Stimulated activated CD4-positive, alpha-beta T cell treated with anti-CD3 and anti-CD28 coated beads, Interleukin-12 subunit alpha, Interleukin-12 subunit beta, amount 100 ng/mL, for 4 hours (primary cell): ENCODE data around the gene OR52E6.

Experiments used
- DNase-seq: peaks from one replicate; pipeline ENCODE4 v3.0.0-alpha.2; 2020

OR52E6 gene

GRCh38 chr11:5841797-5842196, at the start of gene OR52E6:
Gene OR52E6 (minus strand): TSS chr11:5841897. CDS start chr11:5841897, 0 bp downstream.
- DNase-seq, result no peak

DNA sequence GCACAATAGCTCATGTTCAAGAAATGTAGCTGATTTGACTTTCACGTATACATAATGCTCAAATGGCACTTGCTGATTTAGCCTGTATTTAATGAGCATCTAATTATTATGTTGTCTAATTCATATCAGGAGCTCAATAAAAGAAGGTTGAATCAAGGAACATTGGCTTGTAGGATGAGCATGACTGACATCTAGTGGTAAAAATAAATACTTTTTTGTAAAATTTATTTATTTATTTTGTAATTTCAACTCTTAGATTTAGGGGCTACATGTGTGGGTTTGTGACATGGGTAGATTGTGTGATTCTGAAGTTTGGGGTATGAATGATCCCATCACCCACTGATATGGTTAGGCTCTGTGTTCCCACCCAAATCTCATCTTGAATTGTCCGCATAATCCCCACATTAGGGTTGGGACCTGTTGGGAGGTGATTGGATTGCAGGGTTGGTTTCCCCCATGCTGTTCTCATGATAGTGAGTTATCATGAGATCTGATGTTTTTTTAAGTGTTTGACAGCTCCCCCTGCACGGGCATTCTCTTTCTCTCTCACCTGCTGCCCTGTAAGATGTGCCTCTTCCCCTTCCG, 49.6 kb upstream of the OR52E6 start:
- DNase-seq, result no peak

- DNase-seq, result no peak
Measured at GRCh38 chr11:5887661-5888060, 46.0 kb upstream of the OR52E6 start.

DNA sequence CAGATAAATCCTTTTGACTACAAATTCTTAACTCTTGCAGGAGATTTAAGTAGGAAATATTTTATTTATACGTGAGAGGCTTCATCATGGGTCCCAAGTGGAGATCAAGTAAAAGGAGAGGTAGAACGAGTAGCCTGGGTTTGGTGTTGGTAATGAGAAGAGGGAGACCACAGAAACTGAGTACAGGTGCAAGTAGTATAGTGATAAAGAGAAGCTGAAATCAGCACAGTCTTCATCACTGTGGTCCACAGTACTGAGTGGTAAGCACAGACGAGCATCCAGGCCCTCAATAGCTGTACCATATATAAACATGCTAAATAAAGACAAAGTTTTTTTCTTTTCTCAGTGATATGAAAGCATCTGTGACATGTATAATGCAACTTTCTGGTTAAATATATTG, 45.5 kb upstream of the OR52E6 start:
- no peak for DNase-seq

DNA sequence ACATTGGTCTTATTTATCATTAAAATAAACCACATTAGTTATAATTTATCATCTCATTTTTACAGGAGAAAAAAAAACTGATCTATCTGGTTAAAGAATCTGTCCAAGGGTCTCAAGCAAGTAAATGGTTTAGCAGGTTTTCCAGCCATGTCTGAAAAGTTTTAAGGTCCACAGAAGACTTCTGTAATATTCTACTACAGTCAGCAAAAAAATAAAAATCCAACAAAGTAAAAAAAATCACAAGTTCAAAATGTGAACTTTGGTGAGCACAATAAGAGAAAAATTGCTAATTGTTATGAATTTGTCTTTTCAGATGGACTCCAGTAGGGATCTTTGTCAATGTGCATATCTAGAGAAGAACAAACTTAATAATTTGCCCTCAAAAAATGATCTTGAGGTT, 40.1 kb upstream of the OR52E6 start:
- DNase-seq, result no peak

- no peak for DNase-seq
Measured at GRCh38 chr11:5880329-5880728, 38.6 kb upstream of the OR52E6 start, which contains the start of gene OR52E4. Gene OR52E4 (plus strand): TSS chr11:5880629. CDS start chr11:5884293, 3,664 bp downstream.

- no peak for DNase-seq
Measured at GRCh38 chr11:5878564-5878963, 36.9 kb upstream of the OR52E6 start.

DNA sequence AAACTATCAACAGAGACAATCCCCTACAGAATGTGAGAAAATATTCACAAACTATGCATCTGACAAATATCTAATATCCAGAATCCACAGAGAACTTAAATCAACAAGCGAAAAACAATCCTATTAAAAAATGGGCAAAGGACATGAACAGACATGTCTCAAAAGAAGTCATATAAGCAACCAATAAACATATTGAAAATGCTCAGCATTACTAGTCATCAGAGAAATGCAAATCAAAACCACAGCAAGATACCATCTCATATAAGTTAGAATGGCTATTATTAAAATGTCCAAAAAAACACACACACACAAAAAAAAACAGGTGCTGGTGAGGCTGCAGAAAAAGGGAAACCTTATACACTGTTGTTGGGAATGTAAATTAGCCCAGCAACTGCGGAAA, 24.1 kb upstream of the OR52E6 start:
- no peak for DNase-seq

GRCh38 chr11:5857590-5857989, 15.9 kb upstream of the OR52E6 start, which contains the start of gene OR52E8:
Gene OR52E8 (minus strand): TSS chr11:5857690. CDS start chr11:5857690, 0 bp downstream.
- DNase-seq, result no peak

DNA sequence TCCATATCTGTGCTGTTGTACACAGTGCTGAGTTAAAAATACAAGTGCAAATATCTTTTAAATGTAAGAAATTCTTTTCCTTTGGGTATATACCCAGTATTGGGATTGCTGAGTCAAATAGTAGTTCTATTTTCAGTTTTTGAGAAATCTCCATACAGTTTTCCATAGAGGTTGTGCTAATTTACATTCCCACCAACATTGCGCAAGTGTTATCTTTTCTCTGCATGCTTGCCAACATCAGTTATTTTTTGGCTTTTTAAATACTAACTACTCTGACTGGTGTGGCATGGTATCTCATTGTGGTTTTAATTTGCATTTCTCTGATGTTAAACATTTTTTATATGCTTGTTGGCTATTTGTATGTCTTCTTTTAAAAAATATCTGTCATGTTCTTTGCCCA, 9.3 kb upstream of the OR52E6 start:
- DNase-seq, result no peak

DNA sequence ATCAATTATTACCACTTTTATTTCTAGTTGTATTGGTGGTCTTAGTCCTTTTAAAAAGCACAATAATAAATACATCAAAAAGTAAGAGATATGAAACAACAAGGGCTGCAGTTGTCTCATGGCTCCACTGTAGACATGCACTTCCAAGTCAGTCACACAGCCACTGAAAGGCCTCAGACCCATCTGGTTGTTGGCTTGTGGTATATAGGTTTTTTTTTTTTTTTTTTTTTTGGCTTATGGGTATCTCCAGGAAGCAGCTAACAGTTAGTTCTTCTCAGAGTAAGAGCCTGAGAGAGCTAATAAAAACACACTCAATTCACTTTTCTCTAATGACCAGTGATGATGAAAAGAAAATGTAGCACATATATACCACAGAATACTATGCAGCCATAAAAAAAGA, 6.0 kb upstream of the OR52E6 start:
- no peak for DNase-seq

DNA sequence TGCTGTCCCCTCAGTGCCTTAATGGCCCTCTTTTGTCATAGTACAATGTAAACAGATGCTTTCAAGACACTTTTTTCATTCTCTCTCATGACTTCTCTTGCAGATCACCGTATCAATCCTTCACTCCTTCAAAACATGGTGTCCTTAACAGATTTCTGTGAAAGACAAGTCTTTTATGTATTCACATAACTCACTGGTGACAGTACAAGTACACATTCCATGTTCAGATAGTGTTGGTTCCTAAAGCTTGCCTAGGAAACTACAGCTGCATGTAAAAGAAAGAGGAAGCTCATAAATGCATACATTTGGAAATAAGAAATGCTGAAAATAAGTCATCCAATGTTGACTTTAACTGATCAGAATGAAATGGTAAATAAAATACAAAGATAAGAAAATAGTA, 5.0 kb upstream of the OR52E6 start:
- no peak for DNase-seq

DNA sequence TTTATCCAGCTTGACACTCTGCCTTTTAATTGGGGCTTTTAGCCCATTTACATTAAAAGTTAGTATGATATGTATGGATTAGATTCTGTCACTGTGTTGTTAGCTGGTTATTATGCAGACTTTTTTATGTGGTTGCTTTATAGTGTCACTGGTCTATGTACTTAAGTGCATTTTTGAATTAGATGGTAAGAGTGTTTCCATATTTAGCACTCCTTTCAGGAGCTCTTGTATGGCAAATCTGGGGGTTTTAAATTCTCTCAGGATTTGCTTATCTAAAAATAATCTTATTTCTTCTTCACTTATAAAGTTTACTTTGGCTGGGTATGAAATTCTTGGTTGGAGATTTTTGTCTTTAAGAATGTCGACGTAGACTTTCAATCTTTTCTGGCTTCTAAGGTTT, 4.0 kb downstream of the OR52E6 start:
- DNase-seq, result no peak

DNA sequence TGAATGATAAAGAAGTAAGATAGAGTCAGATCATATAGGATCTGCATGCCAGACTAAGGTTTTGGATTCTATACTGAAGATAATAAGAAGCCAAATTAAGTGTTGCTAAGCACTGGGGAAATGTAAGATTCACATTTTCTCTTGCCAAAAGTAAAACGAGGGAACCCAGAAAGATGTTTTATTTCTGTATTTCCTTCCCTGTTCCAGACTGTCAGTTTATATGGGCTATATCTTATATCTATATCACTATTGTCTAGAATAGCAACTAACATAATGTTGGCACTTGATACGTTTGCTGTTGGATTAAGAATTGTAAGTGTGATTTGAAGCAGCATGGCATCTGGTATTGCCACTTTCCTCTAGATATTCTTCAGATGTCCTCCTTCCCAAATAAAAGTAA, 8.3 kb downstream of the OR52E6 start:
- no peak for DNase-seq

- DNase-seq, result no peak
Measured at GRCh38 chr11:5831196-5831829, 10.4 kb downstream of the OR52E6 start.

- no peak for DNase-seq
Measured at GRCh38 chr11:5818245-5818886, 23.3 kb downstream of the OR52E6 start.

DNA sequence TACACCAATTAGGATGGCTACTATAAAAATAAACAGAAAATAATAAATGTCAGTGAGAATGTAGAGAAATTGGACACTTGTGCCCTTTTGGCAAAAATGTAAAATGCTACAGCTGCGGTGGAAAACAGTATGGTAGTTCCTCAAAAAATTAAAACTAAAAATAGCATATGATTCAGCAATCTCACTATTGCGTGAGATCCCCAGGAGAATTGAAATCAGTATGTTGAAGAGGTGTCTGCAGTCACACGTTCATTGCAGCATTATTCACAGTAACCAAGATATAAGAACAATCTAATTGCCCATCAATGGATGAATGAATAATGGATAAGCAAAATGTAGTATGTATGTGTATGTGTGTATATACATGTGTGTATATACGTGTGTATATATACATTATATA, 26.2 kb downstream of the OR52E6 start:
- no peak for DNase-seq

DNA sequence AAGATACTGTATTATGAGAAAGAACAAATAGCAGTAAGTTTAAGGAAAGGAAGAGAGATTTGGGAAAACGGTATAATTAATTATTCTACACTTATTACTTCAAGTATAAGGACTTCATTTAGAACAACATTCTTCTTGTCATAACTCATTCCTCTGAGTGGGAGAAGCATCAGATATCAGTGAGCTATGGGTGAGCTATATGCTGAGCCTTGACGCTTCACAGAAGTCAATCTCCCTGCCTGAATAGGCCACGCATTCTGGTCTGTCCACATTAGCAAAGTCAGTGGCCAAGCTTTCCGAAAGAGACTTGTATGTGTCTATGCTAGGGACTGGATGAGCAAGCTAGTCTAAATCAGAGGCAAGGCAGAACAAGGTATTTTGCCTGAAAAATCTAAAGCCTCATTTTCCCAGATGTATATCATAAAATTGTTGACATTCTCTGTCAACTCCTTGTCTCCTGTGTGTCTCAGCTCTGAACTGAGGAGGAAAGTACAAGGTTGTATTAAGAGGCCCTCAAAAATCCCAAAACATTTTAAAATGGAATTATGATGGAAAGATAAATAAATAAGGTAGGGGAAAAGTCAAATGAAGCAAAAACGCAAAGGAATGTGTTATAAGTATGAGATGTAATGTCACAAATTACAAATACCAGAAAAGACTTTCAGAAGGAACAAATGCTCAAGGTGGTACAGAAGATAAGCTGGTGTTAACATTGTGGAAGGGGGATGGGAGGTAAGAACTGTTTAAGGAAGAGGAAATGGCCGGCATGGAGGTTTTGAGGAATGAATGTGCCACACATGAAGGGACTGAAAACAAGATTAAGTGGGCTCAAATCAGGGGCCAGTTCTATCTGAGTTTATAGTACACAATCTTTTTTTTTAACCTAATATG, 31.5 kb downstream of the OR52E6 start:
- DNase-seq, result no peak

- no peak for DNase-seq
Measured at GRCh38 chr11:5809122-5809519, 32.6 kb downstream of the OR52E6 start.

GRCh38 chr11:5808500-5809121, 33.1 kb downstream of the OR52E6 start, which contains the start of gene OR52N2:
Gene OR52N2 (plus strand): TSS chr11:5808924. CDS start chr11:5820336, 11,412 bp downstream.
- DNase-seq, result peak; percentile 54

- no peak for DNase-seq
Measured at GRCh38 chr11:5807580-5807979, 34.1 kb downstream of the OR52E6 start.

DNA sequence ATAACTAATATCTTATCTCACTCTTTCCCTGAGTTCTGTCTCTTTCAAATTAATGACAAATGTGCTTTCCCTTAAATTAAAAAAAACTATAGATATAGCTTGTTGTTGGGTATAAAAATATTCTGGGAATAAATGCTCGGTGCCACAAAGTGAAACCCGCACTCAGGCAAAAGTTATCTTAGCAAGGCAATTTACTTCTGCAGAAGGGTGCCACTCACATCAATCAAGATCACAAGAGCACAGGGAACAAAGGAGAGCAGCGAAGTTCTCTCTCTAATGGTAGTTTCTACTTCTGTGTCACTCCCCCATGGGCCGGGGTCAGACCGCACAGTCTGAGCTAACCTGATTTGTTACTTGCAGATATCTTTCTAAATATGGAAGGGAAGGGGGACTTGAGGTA, 37.7 kb downstream of the OR52E6 start:
- DNase-seq, result no peak

GRCh38 chr11:5796541-5796940, 45.2 kb downstream of the OR52E6 start:
- no peak for DNase-seq
